ENCODE data around the gene STH. TPM values are rescaled to one million over a fixed set of nuclear protein-coding genes. Genes with fewer than 3 reads are reported as not detected.

The STH gene
- total RNA-seq, 2 donors from 2014 or later: not detected

DNA sequence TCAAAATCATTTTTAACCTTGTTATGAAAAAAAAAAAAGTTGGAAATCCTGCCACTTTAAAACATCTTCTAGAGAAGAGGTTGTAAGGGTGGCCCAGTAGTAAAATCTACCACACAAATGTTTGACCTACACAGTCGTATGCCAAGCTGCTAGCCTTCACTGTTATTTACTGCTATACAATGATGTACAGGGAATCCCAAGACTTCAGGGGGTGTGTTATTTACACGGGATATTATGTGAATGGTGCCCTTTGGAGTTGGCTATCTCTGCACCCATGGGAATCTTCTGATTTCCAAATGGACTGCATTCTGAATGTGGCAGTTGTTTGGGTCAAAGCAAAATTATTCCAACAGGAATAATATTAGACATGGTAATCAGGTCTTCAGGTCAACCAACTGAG lies 45.9 kb downstream of the STH start:
- no peak overlapping the region for H3K27ac Mint-ChIP-seq
- ATAC-seq: no peak
- H3K9me3 ChIP-seq (ENCODE audit: control insufficient read depth, low read length, poor library complexity, severe bottlenecking): no peaks in the 10 kb centered on the region
- peaks cover 2% of the 10 kb centered on the region for H3K36me3 Mint-ChIP-seq (ENCODE audit: low read depth)
- H3K4me1 Mint-ChIP-seq: peaks cover 16% of the 10 kb centered on the region
- no peaks in the 10 kb centered on the region for H3K27me3 Mint-ChIP-seq
- no peak overlapping the region for H3K4me3 Mint-ChIP-seq
- no peak for DNase-seq

- Mint-ChIP-seq H3K27me3 (no peaks in the 10 kb centered on the region), H3K27ac (peak overlapping the region; percentile 54), H3K4me3 (no peak overlapping the region), H3K4me1 (peaks cover 16% of the 10 kb centered on the region), H3K36me3 (ENCODE audit: low read depth) (peaks cover 2% of the 10 kb centered on the region)
- no peak for ATAC-seq
- no peak for DNase-seq
- no peaks in the 10 kb centered on the region for H3K9me3 ChIP-seq (ENCODE audit: control insufficient read depth, low read length, poor library complexity, severe bottlenecking)
Measured at GRCh38 chr17:46045639-46046038, 46.6 kb downstream of the STH start.

DNA sequence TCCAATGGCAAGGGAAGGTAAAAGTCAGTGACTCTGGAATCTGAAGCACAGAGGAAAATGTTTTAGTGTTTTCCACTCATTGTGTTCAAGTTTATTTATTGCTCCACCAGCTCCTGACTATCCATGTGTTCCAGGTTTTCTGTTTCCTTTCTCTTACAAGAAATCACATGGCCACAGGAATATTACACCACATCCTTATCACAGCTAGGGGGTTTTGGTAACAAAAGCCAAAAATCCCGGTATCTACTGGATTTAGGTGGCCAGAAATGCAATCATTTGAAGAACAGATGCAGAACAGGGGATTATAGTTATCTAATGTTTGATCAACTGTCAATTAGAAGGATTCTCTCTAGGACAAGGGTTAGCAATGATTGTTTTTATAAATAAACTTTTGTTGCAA lies 47.9 kb downstream of the STH start:
- H3K9me3 ChIP-seq (ENCODE audit: control insufficient read depth, low read length, poor library complexity, severe bottlenecking): no peaks in the 10 kb centered on the region
- H3K4me3 Mint-ChIP-seq: no peak overlapping the region
- H3K36me3 Mint-ChIP-seq (ENCODE audit: low read depth): peaks cover 2% of the 10 kb centered on the region
- DNase-seq (no peak), ATAC-seq (no peak)
- H3K27ac Mint-ChIP-seq: peak overlapping the region; percentile 54
- no peaks in the 10 kb centered on the region for H3K27me3 Mint-ChIP-seq
- peaks cover 21% of the 10 kb centered on the region for H3K4me1 Mint-ChIP-seq

DNA sequence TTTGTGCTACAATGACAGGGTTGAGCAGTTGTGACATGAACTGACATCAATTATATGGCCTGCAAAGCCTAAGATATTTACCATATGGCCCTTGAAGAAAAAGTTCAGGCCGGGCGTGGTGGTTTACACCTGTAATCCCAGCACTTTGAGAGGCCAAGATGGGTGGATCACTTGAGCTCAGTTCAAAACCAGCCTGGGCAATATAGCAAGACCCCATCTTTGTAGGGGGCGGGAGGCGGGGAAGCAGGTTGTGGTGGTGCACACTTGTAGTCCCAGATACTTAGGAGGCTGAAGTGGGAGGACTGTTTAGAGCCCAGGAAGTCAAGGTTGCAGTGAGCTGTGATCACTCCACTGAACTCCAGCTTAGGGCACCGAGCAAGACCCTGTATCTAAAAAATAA lies 48.3 kb downstream of the STH start:
- Mint-ChIP-seq H3K27me3 (no peaks in the 10 kb centered on the region), H3K4me1 (peaks cover 22% of the 10 kb centered on the region), H3K27ac (no peak overlapping the region), H3K36me3 (ENCODE audit: low read depth) (peaks cover 2% of the 10 kb centered on the region), H3K4me3 (no peak overlapping the region)
- ATAC-seq: no peak
- H3K9me3 ChIP-seq (ENCODE audit: control insufficient read depth, low read length, poor library complexity, severe bottlenecking): no peaks in the 10 kb centered on the region
- no peak for DNase-seq

DNA sequence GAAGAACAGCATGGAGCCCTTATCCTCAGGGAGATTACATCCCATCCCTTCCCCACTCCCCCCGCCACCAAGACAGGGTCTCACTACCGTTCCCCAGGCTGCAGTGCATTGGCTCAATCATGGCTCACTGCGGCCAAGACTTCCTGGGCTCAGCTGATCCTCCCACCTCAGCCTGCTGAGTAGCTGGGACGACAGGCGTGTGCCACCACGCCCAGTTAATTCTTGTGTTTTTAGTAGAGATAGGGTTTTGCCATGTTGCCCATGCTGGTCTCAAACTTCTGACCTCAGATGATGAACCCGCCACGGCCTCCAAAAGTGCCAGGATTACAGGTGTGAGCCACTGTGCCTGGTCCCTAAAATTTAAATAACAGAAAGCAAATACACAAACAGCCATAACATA lies 48.8 kb downstream of the STH start:
- Mint-ChIP-seq H3K27me3 (no peaks in the 10 kb centered on the region), H3K36me3 (ENCODE audit: low read depth) (peaks cover 2% of the 10 kb centered on the region), H3K4me3 (no peak overlapping the region), H3K27ac (no peak overlapping the region), H3K4me1 (peaks cover 22% of the 10 kb centered on the region)
- no peak for DNase-seq
- no peaks in the 10 kb centered on the region for H3K9me3 ChIP-seq (ENCODE audit: control insufficient read depth, low read length, poor library complexity, severe bottlenecking)
- no peak for ATAC-seq

Other genes starting within 250 kb of the STH start
- not detected for gene CRHR1, start 214.9 kb upstream of the STH start, total RNA-seq
- gene SPPL2C, start 154.4 kb upstream of the STH start, total RNA-seq: not detected
- 1 to 10 TPM; 1.2 to 2.3 TPM for gene MAPT, start 104.7 kb upstream of the STH start, total RNA-seq
- gene KANSL1, start 194.2 kb downstream of the STH start, total RNA-seq: 100 to 1,000 TPM; 142 to 187 TPM

All from T-helper 17 cell (primary cell).